Activated CD4-positive, alpha-beta T cell treated with anti-CD3 and anti-CD28 coated beads, Interleukin-2, Interleukin-4, amounts not matched to agents 100 ng/mL and 50 ng/mL, durations not matched to agents 16 hours and 8 hours (primary cell): Measurements from ENCODE around the gene MAP3K4.

ENCODE experiments used
- DNase-seq: peaks from one replicate; pipeline ENCODE4 v3.0.0-alpha.2; 2020; ENCODE audit warnings: low spot score

MAP3K4 gene, protein sequence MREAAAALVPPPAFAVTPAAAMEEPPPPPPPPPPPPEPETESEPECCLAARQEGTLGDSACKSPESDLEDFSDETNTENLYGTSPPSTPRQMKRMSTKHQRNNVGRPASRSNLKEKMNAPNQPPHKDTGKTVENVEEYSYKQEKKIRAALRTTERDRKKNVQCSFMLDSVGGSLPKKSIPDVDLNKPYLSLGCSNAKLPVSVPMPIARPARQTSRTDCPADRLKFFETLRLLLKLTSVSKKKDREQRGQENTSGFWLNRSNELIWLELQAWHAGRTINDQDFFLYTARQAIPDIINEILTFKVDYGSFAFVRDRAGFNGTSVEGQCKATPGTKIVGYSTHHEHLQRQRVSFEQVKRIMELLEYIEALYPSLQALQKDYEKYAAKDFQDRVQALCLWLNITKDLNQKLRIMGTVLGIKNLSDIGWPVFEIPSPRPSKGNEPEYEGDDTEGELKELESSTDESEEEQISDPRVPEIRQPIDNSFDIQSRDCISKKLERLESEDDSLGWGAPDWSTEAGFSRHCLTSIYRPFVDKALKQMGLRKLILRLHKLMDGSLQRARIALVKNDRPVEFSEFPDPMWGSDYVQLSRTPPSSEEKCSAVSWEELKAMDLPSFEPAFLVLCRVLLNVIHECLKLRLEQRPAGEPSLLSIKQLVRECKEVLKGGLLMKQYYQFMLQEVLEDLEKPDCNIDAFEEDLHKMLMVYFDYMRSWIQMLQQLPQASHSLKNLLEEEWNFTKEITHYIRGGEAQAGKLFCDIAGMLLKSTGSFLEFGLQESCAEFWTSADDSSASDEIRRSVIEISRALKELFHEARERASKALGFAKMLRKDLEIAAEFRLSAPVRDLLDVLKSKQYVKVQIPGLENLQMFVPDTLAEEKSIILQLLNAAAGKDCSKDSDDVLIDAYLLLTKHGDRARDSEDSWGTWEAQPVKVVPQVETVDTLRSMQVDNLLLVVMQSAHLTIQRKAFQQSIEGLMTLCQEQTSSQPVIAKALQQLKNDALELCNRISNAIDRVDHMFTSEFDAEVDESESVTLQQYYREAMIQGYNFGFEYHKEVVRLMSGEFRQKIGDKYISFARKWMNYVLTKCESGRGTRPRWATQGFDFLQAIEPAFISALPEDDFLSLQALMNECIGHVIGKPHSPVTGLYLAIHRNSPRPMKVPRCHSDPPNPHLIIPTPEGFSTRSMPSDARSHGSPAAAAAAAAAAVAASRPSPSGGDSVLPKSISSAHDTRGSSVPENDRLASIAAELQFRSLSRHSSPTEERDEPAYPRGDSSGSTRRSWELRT (N-terminal part only)

DNA sequence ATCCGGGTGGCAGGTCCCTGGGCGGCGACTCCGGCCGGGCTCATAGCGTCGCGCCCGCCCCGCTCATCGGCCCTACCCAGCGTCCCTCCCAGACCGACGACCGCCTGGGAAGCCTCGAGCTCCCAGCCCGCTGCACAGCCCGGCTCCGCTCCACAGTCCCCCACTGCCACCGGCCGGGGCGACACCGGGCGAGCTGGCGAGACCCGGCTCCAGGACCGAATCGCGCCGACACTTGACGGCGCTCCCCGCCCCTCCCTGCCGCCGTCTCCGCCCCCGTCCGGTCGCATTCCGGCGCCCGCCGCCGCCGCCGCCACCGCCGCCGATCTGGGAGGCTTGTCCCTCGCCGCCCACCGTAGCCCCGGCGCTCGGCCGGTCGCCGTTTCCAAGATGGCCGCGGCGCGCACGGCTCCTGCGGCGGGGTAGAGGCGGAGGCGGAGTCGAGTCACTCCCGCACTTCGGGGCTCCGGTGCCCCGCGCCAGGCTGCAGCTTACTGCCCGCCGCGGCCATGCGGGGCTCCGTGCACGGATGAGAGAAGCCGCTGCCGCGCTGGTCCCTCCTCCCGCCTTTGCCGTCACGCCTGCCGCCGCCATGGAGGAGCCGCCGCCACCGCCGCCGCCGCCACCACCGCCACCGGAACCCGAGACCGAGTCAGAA, at the start of gene MAP3K4:
Gene MAP3K4 (plus strand): TSS at position 364 of the 655 bp plus-strand sequence. CDS start 163 bp downstream, at position 527.
- DNase-seq: peak; percentile 75

DNA sequence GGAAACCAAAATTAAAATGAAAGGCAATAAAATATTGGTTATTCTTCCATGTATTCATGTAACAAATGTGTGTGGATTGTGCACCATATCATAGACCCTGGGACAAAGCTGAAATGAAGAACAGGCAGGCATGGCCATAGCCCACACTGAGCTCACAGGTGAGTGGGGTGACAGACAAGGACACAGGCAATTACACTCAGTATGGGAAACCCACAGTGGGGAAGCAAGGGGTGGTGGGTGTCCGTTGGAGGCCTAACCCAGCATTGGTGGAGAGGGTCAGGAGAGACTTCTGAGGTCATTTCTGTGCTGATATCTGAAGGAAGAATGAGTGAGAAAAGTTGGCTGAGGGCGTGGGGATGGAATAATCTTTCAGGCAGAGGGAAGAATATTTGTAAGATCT, 47.6 kb upstream of the MAP3K4 start:
- DNase-seq: no peak

DNA sequence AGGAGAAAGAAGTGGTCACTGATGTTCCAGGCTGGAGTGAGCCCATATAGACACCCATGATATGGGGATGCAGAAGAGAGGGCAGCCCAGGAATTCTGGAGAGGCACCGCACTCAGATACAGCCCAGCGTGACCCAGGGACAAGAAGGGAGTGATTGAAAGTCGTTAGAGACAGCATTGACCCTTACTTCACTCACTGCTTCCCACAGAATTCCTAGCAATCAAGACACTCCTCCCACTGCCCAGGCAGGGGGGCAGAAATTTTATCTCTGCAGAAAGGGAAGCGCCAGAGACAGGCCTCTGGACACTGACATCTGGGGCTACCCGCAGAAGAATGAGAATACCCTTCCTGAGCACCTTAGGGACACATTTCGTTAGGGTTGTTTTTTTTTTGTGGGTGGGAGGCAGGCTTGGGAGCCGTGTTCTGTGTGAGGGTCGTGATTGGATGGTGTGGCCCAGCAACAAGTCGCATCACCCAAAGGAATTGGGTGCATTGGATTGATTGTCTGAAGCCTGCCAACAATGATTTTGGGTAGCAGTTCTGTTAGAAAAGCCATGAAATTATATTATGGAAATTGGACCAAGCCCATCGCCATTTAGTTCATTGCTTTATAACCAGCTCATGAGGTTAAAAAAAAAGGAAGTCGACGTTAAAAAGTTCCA, 45.9 kb upstream of the MAP3K4 start:
- DNase-seq: no peak

DNA sequence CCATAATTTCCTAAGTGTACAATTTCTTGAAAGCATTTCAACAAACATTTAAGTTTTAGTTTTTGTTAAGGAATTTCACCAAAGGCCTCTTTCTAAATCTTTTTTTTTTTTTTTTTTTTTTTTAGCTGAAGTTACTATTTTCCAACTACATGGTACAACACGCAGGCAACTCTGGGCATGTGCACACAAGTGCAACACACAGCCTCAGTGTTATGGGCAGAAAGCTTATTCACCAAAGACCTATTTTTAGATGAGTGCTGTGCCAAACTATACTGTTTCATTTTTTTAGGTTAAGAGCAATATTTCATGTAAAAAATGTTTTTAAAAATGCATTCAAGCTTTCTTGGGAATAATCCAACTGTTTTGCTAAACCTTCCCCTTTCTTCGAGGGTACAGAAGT, 42.0 kb upstream of the MAP3K4 start:
- no peak for DNase-seq

DNA sequence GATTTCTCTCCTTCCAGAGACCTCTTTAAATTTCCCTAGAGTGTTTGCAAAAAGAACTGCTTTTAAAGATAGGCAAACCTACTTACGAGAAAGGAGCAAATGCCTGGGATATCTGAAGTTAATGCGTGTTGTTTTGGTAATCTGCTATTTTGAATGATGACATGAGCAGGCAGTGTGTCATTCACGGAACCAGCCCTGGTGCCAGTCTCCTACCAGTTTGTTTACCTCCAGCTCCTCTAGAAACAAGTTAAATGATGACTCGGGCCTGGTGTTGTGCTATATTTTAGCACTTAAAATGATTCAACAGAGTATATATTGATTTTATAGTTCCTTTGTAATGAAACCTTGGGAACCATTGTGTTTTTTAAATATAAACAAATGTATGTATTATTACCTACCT, 41.1 kb upstream of the MAP3K4 start:
- DNase-seq: no peak

DNA sequence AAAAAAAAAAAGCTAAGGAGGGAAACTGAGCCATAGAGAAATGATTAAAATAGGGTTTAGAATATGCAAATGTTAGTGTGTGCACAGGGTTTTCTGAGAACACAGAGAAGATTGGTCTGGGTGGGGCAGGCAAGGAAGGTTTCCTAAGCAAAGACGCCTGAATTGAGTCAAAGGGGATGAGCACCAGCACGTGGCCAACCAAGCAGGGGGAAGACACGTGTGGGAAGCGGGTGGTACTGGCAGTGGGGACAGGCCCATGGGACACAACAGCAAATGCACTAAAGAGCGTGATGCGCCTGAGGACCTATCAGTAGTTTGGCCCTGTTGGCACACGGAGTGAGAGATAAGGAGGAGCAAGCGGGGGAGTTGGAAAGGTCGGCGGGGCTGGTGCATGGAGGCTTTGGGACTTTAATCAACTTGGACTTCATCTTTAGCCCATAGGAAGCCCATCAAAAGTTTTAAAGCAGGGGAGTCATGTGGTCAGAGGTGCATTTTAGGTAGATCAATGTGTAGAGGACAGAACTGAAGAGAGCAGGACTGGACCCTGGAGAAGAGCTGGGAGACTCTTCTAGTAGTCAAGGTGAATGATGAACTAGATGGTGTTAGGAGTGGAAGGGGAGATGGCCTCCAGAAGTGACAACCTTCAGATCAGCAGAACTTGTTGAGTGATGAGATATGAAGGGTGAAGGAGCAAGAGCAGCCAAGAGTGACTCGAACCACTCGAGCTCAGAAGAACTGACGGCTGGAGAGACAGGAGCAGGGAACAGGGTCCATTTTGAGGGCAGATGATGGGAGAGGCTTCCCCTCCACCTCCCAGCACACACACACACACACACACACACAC, 40.2 kb upstream of the MAP3K4 start:
- no peak for DNase-seq

DNA sequence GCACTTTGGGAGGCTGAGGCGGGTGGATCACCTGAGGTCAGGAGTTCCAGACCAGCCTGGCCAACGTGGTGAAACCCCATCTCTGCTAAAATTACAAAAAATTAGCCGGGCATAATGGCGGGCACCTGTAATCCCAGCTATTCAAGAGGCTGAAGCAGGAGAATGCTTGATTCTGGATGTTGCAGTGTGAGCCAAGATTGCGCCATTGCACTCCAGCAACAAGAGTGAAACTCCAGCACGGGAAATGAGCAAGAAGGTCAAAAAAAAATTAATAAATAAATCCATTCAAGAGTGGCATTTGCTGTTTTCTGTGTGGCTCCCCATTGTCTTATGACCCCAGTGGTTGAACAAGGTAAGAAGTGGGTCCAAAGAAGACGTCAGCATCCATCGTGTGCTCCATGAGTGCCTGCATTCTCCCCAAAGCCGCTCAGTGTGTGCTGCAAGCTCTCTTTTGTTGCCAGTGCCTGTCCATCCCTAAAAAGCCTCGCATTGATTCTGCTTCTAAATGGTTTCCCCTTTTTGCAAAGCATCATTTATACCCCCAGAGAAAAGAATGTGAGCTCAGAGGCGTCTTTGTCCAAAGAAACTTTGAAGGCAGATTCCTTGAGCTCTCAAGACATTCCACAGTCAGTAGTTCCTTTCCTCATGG, 38.8 kb upstream of the MAP3K4 start:
- no peak for DNase-seq

DNA sequence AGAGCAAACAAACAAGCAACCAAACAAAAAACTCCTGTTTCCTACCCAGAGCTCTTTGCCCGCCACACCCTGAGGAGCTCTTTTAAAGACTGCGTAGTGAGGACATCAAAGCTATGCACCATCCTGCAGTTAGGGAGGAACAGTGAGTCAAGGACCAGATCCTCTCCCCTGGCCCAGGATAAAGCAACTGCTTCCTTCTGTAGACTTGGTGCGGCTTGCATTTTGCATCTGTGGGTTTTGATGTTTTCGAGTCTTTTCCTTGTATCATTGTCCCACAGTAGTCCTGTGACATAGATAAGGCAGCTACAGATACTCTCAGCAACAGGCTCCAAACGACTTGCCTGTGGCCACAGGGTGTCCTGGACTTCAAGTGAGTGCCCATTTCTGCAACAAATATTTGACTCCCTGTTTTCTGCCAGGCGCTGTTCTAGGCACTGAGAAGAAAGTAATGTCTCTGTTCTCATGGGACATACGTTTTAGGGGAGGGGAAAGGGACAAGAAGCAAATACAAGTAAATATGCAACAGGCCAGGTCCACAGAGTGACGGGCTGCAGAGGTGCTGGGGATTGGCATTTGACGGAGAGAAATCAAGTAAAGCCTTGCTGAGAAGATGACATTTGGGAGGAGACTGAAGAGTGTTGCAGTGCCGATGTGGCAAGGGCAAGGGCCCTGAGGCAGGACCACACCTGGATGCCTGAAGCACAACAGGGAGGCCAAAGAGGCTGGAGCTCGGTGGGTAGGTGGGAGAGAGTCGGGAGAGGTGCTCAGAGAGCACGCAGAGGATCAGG, 35.9 kb upstream of the MAP3K4 start:
- DNase-seq: no peak

DNA sequence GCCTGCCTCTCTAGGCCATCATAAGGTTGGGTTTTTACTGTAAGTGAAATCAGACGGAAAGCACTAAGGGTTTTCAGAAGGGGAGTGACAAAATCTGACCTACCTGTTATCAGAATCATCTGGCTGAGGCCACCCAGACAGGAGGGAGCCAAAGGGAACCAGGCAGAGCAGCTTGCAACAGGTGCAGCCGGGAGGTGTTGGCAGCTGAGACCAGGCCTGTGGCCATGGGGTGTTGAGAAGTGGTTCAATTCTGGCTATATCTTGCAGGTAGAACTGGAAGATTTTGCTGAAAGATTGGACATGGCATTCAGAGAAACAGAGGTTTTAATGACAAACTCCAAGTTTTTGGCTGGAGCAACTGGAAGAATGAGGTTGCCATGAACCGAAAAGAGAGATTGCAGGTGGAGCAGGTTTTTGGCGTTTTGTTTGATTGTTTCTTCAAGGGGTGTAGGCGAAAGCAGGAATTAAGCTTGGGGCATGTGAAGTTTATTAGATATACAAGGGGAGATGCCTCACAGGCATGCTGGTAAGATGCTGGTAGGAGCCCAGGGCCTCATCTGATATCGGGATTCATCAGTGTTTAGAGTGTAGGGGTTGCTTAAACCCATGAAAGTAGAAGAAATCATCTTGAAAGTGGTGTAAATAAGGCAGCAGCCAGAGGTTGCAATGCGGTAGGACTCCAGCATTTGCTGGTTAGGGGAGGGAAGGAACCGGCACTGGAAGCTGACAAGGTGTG, 35.1 kb upstream of the MAP3K4 start:
- no peak for DNase-seq

DNA sequence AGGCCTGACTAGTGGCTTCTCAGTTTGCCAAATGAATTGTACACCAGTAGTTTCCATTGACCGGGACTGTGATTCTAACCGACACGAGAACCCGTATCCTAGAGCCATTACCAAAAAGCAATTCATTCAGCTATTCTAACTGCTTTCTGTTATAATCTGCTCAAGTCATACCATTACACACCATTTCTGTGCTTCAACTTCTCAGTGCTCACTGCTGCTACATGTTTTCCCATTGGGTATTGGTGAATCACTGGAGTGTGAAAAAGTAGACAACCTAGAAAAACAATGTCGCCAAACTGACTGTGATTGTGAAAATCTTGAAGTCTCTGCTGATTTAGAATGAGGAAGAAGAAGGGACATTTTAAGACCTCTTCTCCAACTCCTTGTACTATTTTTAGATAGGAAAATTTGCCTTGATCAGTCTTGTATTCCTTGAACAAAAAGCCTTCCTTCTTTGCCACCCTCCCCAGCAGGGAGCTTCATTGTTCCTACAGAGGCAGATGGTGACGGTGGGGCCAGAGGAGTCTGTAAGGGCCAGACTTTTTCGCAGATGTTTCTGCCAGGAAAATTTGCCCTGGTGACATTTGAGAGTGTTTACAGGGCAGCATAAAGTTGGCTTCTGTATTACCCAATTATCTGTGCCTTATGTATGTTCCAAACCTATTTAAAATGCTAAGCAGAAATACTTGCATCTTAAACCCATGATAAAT, 31.7 kb upstream of the MAP3K4 start:
- no peak for DNase-seq

DNA sequence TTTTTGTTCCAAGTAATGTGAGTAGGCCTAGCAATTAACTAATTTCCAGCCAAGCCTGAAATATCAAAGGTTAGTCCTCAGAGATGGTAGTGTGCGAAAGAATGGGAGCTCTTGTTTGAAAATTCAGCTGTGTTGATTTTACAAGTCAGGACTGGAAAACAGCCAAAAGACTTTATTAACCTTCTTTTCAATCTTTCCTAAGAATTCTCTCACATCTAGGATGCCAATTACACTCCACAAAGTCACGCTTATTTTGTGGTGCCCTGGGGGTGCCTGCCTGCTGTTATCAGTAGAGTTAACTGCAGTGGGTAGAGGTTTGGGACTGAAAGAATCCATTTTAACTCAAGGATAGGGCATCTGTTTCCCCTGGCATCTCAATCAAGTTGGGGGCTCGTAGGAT, 30.7 kb upstream of the MAP3K4 start:
- no peak for DNase-seq

DNA sequence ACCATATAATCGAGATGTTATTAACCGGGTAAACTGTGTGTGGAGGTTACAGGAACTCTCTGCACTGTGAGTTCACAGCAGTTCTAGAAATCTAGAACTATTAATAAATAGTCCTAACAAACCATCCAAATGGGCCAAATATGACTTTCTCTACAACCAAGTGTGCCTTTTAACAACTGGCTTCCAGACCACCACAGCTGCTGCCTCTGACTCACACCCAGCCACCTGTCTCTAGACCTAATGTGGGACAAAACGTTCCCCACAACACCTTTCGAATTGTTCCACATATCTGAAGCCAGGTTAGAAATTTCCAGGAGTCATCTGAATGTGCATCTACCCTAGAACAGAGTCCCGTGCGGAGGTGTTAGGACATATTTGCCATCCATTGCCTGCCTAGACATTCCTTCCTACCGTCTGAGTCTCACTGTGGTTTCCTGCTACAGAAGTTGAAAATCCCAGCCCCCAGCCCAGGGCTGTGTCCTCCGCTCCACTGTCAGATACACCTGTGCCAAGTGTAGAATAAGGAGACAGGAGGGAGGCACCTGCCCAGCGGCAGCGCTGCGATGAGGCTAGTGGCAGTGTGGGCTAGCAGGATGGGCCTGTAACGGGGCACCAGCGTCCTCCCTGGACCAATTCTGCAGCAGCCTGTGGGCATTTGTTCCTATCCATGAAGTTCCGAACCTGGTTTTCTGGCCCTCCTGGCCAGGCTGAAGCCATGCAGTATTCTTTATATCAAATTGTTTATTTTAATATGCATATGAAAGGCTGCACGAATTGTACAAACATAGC, 28.5 kb upstream of the MAP3K4 start:
- DNase-seq: no peak

DNA sequence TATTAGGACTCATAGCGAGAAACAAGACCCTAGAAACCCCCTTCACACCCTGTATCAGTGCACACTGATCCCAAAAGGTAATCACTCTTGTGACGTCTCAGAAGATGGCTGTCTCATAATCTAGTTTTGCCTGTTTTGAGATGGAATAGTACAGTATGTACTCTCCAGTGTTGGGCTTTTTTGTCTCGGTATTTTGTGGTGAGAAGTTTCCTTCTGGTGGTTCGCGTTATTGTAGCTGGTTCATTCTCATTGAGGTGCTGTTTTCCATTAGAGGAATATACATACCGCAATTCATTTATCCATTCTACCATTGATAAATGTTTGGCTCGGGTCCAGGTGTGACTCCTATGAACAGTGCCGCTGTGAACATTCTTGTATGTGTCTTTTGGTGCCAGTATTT, 27.9 kb upstream of the MAP3K4 start:
- DNase-seq: no peak

DNA sequence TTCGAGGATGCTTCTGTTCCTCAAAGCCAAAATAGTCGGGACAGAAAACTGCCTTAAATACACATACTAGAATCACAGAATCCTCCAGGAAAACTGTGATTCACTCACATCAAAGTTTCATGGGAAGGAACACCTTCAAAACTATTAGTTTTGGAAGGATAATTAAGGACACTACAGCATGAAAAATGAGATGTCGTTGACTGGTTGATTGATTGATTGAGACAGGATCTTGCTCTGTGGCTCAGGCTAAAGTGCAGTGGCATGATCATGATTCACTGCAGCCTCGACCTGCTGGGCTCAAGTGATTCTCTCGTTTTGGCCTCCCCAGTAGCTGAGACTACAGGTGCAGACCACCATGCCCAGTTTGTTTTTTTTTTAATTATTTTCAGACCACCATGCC, 25.7 kb upstream of the MAP3K4 start:
- no peak for DNase-seq

DNA sequence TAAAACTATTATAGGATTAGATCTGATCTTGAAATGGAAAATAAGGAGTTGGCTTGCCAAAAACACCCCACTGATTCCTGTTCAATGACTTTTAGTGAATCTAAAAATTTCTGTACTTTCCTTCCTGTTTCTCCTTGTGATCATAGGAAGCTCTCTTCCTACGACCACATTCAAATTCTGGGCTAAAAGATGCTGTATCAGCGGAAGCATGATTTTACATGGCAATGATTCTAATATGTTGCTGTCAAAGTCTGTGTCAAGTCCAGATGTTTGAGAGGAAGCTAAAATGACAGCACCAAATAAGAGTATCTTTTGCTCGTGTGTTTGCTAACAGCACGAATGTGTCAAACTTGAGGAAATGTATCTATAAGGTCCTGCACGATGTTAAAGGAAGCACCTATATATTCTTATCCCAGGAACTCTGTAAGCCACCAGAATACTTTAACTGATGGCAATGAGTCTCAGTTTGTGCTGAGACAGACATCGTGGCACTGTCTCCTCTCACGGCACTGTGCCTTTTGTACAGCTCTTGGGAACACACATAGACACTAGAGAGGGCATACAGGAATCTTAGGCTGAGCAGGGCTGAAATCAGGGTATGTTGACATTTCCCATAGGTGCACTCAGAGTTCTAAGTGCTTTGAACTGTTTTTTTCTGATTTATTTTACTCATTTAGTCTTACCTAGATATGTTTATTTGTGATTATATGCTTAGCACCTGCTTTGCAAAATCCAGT, 24.9 kb upstream of the MAP3K4 start:
- no peak for DNase-seq

DNA sequence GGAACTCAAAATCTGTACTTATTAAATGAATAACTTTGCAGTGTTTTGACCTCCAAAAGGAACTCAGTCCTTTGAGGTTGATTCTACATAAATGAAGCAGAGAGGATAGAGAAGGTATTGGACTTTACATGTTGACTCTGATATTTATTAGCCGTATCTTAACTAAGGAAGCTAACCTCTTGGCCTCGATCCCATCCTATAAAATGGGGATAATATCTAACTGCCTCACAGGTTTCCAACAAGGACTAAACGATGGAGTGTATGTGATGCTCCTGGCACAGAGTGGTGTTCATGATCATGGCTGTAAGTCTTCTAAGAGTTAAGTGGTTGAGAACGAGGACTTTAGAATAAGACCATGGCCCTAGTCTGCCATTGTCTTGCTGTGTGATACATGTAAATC, 24.2 kb upstream of the MAP3K4 start:
- DNase-seq: no peak
